Measurements from ENCODE around the gene HMCES. TPM values are rescaled to one million over a fixed set of nuclear protein-coding genes. Genes with fewer than 3 reads are reported as not detected.
A peak's percentile ranks its signal among the peaks of the same experiment; 100 is the strongest.

The HMCES gene
- total and polyA plus RNA-seq, 2 of the 13 experiments (the other 11 are each of a cell fraction or from before 2014, with no cell fraction given): 16.1 to 37.5 TPM

GRCh38 chr3:129314386-129315222, 35.9 kb downstream of the HMCES start (continued):
- TF ChIP-seq, protein P1, sequence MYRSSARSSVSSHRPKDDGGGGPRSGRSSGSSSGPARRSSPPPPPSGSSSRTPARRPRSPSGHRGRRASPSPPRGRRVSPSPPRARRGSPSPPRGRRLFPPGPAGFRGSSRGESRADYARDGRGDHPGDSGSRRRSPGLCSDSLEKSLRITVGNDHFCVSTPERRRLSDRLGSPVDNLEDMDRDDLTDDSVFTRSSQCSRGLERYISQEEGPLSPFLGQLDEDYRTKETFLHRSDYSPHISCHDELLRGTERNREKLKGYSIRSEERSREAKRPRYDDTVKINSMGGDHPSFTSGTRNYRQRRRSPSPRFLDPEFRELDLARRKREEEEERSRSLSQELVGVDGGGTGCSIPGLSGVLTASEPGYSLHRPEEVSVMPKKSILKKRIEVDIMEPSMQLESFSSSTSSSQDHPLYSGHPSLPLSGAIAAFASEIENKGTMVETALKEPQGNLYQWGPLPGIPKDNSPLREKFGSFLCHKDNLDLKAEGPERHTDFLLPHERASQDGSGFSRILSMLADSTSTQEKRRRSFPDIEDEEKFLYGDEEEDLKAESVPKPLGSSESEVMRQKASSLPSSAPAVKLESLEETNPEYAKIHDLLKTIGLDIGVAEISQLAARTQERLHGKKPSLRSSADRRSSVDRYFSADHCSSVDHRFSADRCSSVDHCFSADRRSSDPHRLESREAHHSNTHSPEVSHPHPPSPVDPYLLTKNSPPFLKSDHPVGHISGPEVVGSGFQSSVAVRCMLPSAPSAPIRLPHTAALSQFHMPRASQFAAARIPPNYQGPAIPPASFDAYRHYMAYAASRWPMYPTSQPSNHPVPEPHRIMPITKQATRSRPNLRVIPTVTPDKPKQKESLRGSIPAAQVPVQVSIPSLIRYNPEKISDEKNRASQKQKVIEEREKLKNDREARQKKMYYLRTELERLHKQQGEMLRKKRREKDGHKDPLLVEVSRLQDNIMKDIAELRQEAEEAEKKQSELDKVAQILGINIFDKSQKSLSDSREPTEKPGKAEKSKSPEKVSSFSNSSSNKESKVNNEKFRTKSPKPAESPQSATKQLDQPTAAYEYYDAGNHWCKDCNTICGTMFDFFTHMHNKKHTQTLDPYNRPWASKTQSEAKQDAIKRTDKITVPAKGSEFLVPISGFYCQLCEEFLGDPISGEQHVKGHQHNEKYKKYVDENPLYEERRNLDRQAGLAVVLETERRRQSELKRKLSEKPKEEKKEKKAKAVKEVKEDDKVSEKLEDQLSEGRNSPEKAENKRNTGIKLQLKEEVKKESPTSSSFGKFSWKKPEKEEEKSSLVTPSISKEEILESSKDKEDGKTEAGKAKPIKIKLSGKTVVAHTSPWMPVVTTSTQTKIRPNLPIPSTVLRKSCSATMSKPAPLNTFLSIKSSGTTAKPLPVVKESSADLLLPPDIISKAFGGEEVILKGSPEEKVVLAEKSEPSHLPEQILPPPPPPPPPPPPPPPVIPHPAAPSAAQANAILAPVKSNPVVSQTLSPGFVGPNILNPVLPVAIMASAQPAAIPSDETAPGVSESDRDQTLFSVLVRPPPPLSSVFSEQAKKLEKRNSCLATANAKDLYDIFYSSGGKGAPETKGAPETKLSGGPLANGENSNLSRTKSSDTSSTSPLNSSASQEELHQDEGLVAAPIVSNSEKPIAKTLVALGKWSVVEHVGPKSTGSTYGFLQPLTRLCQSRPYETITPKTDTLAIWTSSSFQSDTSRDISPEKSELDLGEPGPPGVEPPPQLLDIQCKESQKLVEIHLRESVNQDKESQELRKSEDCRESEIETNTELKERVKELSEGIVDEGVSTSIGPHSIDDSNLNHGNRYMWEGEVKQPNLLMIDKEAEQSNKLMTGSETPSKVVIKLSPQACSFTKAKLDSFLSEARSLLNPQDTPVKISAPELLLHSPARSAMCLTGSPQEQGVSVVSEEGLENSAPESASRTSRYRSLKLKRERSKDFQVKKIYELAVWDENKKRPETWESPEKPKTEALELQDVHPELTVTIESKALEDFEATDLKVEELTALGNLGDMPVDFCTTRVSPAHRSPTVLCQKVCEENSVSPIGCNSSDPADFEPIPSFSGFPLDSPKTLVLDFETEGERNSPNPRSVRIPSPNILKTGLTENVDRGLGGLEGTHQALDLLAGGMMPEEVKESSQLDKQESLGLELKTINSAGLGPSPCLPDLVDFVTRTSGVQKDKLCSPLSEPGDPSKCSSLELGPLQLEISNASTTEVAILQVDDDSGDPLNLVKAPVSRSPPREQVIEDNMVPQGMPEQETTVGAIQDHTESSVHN (CRISPR knock-in tag; IDR thresholded peaks at IDR 0.05): 0 out of 2 replicates have a peak, but pooled peaks have one; percentile 33
- peak; percentile 72 for TF ChIP-seq NFYC (CRISPR knock-in tag; IDR thresholded peaks at IDR 0.05)
- peak; percentile 93 for TF ChIP-seq RFX5 (IDR thresholded peaks at IDR 0.05; ENCODE audit: low read depth, low read length)
- TF ChIP-seq MIER2 (CRISPR knock-in tag; IDR thresholded peaks at IDR 0.05): no peak
- peak; percentile 80 for TF ChIP-seq ZFY (CRISPR knock-in tag; IDR thresholded peaks at IDR 0.05)
- peak; percentile 20; the same call in 1 of the 2 replicates for TF ChIP-seq DPF2 (CRISPR knock-in tag; IDR thresholded peaks at IDR 0.05; ENCODE audit: borderline replicate concordance, low read depth)
- TF ChIP-seq, protein P2, sequence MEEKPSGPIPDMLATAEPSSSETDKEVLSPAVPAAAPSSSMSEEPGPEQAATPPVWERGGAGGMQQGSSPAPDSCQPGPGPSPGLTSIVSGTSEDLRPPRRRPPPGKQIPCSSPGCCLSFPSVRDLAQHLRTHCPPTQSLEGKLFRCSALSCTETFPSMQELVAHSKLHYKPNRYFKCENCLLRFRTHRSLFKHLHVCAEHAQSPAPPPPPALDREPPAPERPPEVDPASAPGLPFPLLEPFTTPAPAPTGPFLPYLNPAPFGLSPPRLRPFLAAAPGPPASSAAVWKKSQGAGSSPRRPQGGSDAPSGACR (CRISPR knock-in tag; IDR thresholded peaks at IDR 0.05): no peak
- TF ChIP-seq, protein P3, sequence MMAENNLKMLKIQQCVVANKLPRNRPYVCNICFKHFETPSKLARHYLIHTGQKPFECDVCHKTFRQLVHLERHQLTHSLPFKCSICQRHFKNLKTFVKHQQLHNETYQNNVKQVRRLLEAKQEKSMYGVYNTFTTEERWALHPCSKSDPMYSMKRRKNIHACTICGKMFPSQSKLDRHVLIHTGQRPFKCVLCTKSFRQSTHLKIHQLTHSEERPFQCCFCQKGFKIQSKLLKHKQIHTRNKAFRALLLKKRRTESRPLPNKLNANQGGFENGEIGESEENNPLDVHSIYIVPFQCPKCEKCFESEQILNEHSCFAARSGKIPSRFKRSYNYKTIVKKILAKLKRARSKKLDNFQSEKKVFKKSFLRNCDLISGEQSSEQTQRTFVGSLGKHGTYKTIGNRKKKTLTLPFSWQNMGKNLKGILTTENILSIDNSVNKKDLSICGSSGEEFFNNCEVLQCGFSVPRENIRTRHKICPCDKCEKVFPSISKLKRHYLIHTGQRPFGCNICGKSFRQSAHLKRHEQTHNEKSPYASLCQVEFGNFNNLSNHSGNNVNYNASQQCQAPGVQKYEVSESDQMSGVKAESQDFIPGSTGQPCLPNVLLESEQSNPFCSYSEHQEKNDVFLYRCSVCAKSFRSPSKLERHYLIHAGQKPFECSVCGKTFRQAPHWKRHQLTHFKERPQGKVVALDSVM (CRISPR knock-in tag; IDR thresholded peaks at IDR 0.05): no peak
- peak; percentile 62 for TF ChIP-seq YY1 (IDR thresholded peaks at IDR 0.05; ENCODE audit: insufficient read depth, insufficient replicate concordance, low read depth, low read length)
- TF ChIP-seq HCFC1 (IDR thresholded peaks at IDR 0.05; ENCODE audit: low read depth, low read length): no peak
- TF ChIP-seq MYNN (CRISPR knock-in tag; IDR thresholded peaks at IDR 0.05; ENCODE audit: low read depth): peak; percentile 39; the same call in 1 of the 2 replicates
- TF ChIP-seq ZNF775 (CRISPR knock-in tag; IDR thresholded peaks at IDR 0.05; ENCODE audit: borderline replicate concordance): 0 out of 2 replicates have a peak, but pooled peaks have one; percentile 33
- TF ChIP-seq, protein P4, sequence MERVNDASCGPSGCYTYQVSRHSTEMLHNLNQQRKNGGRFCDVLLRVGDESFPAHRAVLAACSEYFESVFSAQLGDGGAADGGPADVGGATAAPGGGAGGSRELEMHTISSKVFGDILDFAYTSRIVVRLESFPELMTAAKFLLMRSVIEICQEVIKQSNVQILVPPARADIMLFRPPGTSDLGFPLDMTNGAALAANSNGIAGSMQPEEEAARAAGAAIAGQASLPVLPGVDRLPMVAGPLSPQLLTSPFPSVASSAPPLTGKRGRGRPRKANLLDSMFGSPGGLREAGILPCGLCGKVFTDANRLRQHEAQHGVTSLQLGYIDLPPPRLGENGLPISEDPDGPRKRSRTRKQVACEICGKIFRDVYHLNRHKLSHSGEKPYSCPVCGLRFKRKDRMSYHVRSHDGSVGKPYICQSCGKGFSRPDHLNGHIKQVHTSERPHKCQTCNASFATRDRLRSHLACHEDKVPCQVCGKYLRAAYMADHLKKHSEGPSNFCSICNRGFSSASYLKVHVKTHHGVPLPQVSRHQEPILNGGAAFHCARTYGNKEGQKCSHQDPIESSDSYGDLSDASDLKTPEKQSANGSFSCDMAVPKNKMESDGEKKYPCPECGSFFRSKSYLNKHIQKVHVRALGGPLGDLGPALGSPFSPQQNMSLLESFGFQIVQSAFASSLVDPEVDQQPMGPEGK (CRISPR knock-in tag; IDR thresholded peaks at IDR 0.05): peak; percentile 89
- 0 out of 2 replicates have a peak, but pooled peaks have one; percentile 20 for TF ChIP-seq RORA (CRISPR knock-in tag; IDR thresholded peaks at IDR 0.05)
- no peak; the same call in 1 of the 2 replicates for TF ChIP-seq SRY (CRISPR knock-in tag; IDR thresholded peaks at IDR 0.05)
